Gastroesophageal sphincter (tissue), 3 donors: ENCODE data around the gene NIT2.

Experiments
- CTCF ChIP-seq, 4 experiments: fragments of 200-600 bp in 2 of 4; fragments of 450-650 bp in 2 of 4; sonication (generic) in 1 of 4; IDR thresholded peaks; one replicate each; pipeline ENCODE4 v1.5.1; 2017 to 2019; ENCODE audit warnings: antibody characterized with exemption in 4 of 4, mild to moderate bottlenecking in 2 of 4, moderate library complexity in 2 of 4
- POLR2A ChIP-seq, 2 donors: fragments of 450-650 bp; IDR thresholded peaks; one replicate each; pipeline ENCODE4 v1.6.1; 2017; ENCODE audit warnings: antibody characterized with exemption in 2 of 2, mild to moderate bottlenecking in 2 of 2, moderate library complexity in 1 of 2

- TF ChIP-seq CTCF (IDR thresholded peaks at IDR 0.05) (peak; percentile 40 to 80 (median 76)), POLR2A (IDR thresholded peaks at IDR 0.05) (no peak)
These were observed 17.9 kb upstream of the NIT2 start for GRCh38 chr3:100316641-100317069.
